HG03280 (cell line): Measurements from ENCODE around the gene CRYBB1.
A peak's percentile ranks its signal among the peaks of the same experiment; 100 is the strongest.
"Not testable (repeated sequence)": the region's sequence is repeated elsewhere in the genome, so short reads cannot be mapped to it uniquely, and the experiment has no call there.

Experiments
- ATAC-seq: cut with Tn5 transposase; IDR thresholded peaks from one replicate; pipeline ENCODE4 v1.9.1; 2021; ENCODE audit warnings: mild to moderate bottlenecking, moderate library complexity; ENCODE audit not compliant: unreplicated experiment

Gene CRYBB1

DNA sequence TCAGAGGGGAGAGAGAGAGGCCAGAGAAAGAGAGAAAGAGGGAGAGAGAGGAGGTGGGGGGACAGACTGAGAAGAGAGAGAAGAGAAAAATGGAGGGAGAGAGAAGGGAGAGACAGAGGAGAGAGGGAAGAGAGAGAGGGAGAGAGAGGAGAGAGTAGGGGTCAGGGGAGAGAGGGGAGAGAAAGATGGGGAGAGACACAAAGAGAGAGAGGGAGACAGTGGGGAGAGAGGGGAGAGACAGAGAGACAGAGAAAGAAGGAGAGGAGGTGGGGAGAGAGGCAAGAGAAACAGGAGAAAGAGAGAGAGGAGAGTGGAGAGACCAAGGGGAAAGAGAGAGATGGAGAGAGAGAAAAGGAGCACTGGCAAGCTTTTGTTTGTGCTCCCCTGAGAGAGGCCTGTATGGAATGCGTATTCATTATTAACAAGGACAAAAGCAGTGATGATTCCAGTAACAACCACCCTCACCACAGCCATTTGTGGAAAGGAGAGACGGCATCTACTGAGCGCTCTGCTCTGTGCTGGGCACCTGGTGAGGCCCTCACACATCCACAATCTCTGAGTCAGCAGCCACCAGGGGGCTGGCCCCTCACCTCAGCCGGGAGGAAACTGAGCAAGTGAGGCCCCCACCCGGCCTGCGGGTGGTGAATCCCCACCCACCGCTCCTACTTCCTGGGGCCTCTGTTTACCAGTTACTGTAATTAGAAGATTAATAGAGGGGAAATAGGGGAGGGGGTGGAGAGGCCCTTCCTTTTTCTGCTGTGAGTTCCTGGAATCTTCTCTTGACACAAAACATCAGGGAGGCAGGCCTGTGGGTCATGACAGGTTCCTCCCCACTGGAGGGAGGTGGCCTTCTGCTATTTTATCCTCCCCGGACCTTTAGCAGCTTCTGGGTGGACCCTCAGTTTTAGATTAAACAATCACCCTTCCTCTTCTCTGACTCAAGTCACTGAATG, 24.9 kb upstream of the CRYBB1 start:
- ATAC-seq, result no peak

DNA sequence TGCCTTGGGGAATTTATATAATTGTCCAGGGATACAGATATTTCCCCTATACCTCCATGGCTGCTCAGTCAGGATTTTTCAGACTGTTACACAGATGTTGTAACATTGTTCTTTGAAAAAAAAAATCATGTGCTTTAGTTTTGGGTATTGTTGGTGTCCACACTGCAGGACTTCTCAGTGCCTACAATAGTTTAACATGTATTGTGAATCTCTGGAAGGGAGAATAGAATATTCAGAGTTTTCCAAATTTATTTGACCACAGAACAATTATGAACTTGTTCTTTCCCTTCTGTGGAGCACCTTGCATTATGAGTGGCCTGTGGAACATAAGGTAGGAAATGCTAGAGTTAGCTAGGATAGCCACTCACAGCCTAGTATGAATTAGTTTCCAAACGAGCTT, 18.5 kb upstream of the CRYBB1 start:
- no peak for ATAC-seq

DNA sequence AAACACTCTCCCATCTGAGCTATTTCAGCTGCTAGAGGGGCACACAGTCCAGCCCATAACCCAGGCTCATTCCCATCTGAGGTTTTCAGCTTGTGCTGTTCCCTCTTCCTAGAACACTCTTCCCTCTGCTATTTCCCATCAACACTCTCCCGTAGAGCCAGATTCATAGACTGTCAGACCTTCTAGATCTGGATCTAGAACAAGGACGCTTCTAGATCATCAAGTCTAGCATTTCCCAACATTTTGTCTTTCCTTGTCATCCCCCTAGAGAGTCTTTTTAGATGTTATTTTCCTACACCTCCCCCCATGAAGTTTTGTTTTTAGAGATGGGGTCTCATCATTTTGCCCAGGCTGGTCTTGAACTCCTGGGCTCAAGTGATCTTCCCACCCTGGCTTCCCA, 17.3 kb upstream of the CRYBB1 start:
- no peak for ATAC-seq

DNA sequence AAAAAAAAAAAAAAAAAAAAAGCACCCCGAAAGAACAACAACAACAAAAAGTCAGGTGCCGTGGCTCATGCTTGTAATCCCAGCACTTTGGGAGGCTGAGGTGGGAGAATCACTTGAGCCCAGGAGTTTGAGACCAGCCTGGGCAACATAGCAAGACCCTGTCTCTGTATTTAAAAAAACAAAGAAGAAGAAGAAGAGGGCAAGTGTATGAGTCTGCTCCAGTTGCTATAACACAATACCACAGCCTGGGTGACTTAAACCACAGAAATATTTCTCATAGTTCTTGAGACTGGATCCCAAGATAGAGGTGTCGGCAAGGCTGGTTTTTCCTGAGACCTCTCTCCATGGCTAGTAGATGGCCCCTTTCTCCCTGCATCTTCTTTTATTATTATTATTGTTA, 16.4 kb upstream of the CRYBB1 start:
- ATAC-seq, result no peak

DNA sequence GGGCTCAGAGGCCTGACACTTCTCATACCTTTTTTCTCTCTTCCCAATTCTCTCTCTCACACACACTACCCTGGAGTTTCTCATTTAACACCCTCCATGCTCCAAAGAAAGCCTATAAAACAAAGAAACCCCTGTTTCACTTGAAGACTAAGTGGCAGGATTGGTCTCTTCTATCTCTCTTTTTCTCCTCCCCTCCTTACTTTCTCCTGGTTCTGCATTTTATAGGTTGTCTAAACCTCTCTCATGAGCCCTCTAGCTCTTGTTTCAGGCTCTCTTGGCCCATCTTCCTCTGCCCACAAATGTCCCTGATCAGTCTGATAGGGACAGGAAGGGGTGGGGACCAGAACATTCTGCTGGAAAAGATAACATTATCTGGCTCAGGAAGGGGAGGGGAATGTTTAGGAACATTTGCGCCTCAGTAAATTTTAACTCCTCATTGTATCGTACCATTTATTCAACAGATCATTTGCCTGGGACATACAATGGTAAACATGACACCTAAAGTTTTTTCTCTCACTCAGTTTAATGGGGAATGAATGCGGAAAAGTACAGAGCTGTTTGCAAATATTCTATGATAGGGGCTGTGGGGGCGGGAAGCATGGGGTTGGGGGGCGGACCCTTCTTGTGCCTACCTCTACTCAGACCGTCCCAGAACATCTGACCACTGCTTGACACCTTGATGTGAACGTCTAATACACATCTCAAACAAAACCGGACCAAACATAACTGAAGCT, 14.8 kb upstream of the CRYBB1 start:
- no peak for ATAC-seq

DNA sequence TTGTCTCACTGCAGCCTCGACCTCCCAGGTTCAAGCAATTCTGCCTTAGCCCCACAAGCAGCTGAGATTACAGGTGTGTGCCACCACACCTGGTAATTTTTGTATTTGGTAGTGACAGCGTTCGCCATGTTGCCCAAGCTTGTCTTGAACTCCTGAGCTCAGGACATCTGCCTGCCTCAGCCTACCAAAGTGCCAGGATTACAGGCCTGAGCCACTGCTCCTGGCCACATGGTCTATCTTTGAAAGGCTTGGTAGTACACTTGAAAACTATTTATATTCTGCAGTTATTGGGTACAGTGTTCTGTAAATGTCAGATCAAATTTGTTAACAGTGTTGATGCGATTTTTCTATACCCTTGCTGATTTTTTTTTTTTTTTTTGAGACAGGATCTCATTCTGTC, 13.5 kb upstream of the CRYBB1 start:
- no peak for ATAC-seq

DNA sequence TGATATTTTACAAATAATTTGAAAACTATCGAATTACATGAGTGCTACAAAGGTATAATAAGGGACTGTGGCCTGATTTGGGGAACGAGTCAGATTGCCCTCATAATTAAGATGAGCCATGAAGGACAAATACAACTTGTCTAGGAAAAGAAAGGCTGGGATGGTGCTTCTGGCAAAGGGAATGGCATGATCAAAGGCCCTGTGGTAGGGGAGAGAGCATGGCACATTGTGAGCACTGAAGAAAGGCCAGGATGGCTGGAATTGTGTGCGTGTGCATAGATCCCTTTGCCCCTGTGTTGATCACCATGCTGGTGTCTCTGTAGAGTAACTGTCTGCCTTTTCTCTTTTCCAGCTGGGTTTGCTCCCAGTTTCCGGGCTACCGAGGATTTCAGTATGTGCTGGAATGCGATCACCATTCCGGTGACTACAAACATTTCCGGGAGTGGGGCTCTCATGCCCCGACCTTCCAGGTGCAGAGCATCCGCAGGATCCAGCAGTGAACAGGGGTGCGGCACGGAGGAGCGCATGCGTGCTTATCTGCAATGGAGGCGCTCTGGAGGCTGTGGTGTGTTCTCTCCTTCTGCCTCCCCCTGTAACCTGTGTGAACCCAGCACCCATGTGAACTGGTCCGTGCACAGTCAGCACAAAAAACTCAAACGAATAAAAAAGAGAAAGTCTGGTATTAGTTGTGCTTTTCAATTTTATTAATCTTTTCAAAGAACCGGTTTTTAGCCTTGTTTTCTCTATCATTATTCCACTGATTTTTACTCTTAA, 12.3 kb upstream of the CRYBB1 start:
- no peak for ATAC-seq

DNA sequence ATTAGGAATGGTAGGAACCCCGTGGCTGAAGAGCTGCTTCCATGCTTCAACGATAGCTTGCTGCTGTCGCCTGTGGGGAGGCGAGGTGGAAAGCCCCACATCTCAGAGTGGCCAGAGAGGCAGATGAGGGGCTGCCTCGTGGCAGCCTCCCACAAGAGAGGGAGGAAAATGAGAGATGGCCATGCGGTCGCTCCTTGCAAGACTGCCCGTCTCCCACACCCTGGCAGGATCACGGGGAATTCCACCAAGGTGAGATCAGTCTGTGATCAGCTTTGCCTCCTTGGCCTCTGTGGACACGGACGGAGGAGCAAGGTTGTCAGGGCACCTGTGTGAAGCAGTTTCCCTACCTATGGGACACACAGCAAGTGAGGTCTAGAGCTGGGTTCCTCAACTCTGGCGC, 7.0 kb upstream of the CRYBB1 start:
- no peak for ATAC-seq

DNA sequence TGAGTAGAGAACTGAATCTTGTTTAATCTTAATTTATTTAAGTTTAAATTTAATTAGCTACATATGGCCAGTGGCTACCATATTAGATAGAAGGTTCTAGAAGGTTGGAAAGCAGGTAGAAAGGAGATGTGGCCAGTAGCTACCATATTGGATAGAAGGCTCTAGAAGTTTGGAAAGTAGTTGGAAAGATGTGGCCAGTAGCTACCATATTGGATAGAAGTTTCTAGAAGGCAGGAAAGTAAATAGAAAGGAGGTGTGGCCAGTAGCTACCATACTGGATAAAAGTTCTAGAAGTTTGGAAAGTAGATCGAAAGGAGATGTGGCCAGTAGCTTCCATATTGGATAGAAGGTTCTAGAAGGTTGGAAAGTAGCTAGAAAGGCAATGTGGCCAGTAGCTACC, 6.2 kb upstream of the CRYBB1 start:
- ATAC-seq, result no peak

DNA sequence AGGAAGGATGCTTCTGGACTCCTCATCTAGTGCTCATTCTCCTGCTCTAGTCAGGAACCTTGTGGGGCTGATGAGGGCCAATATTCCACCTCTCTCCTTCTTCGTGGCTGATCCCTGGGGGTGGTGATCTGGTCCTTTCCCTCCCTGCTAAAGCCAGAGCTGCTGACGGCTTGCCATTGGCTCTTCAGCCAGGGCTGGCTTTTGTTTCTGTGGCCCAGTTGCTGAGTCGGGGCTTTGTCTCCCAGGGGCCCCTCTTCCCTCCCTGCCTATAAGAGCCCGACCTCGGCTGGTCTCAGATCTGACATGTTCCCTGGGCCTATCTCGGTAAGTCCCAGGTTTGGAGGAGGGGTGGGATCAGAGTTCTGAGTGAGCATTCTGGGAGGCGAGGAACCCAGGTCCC, 3.8 kb upstream of the CRYBB1 start, which contains the start of gene CRYBA4:
CRYBA4 (plus strand) TSS at position 301 of the 400 bp plus-strand sequence. CDS start 634 bp downstream, outside the sequence.
- ATAC-seq, result no peak

DNA sequence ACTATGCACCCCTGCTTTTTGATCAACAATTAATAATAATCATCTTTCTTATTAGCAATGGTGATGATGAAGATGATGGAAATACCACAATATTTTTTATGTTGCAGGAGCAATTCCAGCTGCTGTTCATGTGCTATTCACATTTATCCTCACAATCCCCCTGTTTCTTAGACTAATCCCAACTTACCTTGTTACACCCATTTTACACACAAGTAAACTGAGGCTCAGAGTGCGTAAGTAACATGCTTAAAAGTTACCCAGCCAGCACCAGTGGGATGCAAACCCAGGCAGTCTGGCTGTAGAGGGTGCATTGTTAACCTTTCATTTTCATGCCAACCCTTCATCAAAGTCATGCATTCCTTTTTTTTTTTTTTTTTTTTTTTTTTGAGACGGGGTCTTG, 2.4 kb upstream of the CRYBB1 start:
- ATAC-seq, result no peak

DNA sequence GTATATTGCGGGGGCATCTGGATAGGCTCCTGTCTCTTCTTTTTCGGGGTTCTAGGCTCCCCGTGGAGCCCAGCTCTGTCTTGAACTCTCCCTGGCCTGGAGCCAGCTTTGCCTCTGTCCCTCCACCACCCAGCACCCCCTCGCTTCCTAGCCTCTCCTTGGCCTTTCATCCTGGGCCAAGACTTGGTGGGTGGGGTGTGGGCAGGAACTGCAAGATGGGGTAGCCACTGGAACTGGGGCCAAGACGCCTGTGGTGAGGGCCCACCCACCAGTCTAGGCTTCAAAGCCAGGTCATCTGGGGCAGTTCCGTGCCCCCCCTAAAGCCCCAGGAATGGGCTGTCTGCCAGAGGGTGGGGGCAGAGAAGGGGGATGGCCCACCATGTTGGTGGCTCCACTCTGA, 1.7 kb upstream of the CRYBB1 start:
- ATAC-seq, result no peak

DNA sequence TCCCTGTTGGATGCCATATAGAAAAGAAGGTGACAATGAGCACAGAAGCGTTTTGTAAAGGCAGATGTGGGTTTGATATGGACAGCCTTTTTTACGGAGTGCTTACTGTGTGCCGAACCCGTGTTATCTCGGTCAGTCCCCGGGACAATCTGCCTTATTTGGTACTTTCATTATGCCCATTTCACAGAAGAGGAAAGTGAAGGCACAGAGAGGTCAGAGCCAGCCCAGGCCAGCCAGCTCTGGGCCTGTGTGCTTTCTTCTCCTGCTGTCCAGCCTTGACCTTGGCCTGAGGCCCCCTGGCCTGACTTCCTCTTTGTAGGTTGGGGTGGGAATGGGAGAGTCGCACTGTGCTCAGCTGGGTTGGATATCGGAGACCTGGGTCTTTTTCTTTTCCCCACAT, 628 bp upstream of the CRYBB1 start:
- no peak for ATAC-seq

DNA sequence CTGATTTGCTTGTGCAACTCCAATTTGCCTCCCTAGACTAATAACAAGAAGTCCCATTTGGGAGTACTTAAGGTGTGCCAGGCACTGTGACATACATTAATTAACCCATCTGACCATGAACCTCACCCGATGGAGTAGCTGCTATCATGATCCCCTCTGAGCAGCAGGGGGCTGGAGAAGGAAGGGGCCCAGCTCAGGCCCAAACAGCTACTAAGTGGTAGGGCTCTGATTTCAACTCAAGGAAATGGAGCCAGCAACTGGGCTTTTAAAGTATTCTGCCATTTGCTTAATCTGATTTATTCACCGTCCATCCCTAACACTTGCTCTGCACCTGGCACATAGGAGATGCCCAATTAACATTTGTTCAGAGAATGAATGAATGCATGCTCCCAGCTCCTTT, 1.2 kb downstream of the CRYBB1 start:
- ATAC-seq, result no peak

DNA sequence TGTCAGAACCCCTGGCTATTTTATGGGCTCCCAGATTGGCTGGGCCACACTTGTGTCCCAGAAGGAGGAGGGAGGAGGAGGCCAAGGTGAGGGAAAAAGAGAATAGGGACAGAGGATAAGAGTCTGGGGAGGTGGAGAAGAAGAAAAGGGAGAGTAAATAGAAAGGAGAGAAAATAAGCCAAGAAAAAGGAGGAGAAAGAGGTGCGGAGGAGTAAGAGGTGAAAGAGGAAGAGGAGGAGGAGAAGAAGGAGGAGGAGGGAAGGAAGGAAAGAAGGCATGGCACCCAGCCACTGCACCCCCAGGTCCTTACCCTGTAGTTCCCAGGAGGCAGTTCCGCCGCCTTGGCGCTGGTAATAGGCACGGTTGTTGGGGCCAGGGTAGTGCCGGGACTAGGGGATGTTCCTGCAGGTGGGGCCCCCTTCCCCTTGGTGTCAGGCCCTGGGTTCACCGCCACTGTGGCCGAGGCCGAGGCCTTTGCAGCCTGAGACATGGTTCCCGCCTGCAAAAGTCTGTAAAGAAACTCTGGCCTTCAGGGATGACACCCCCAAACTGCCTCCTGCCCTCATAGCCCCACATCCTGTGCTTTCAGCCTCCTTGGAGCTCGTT, 1.9 kb downstream of the CRYBB1 start:
- no peak for ATAC-seq

DNA sequence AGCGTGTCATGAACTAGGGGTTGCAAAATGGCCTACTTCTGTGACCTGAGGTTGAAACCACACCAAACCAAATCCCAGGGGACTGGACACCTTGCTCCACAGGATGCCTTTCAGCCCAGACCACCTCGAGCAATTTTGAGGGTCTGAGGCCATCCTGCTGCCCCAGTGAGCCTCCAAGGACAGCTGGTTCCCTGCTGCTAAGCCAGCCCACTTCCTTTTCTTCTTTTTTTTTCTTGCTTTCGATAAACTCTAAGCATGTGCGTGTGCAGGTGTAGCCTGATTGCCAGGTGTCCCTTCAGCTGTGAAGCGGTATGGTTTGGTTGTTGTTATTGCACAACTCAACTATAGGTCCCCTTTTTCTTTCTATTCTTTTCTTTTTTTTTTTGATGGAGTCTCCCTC, 2.7 kb downstream of the CRYBB1 start:
- ATAC-seq, result peak; percentile 60

DNA sequence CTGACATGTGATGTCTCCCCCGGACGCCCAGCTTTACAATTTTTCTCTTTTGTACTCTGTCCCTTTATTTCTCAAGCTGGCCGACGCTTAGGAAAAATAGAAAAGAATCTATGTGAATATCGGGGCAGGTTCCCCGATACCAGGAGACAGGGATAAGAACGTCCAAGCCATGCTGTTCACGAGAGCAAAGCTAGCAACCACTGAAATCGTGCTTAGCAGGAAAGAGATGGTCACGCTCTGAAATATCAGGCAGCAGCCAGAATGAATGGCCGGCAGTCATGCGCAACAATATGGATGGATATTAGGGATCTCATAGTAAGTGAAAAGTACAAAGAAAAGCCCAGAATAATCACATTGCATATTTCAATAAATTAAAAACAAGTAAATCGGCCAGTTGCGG, 3.5 kb downstream of the CRYBB1 start:
- ATAC-seq, result no peak

DNA sequence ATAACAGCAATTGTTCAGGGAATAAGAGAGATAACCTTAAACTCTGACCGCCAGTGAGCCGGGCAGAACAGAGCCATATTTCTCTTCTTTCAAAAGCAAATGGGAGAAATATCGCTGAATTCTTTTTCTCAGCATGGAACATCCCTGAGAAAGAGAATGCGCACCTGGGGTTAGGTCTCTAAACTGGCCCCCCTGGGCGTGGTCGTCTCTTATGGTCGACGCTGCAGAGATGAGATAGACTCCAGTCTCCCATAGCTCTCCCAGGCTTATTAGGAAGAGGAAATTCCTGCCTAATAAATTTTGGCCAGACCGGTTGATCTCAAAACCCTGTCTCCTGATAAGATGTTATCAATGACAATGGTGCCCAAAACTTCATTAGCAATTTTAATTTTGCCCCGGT, 4.1 kb downstream of the CRYBB1 start:
- not testable (repeated sequence) for ATAC-seq

DNA sequence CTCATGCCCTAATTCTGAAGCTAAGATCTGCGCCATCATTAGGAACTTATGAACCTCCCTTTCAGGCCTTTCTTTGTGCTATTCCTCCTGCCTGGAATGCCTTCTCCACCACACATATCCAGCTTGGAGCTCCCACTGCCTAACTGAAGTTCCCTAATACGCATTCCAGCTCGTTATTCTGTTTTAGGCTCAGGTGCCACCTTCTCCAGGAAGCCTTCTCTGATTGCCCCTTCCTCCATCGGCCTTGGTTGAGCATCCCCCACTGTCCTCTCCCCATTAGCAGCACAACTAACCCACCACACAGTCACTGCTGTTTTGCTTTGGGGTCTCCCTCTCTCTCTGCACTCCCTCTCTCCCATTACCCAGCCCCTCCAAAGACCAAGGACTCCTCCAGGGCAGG, 5.2 kb downstream of the CRYBB1 start:
- ATAC-seq, result no peak

DNA sequence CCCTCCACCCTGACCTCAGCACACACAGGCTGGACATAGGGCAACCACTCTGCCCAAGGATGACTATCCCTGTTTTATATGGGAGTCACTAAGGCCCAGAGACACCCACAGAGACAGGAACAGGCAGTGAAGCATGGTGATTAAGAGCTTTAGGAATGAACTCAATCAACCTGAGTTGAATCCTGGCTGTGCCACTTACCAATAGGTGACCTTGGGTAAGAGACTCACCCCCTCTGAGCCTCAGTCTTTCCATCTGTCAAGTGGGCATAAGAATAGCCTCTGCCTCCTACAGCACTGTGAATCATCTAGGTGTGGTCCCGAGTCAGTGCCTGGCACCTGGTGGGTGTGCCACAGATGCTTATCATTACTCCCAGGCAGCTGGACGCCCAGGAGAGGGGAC, 6.8 kb downstream of the CRYBB1 start:
- no peak for ATAC-seq
